Measurements from ENCODE around the gene FLOT1. TPM values are rescaled to one million over a fixed set of nuclear protein-coding genes. Genes with fewer than 3 reads are reported as not detected.

Gene FLOT1
- total and polyA plus RNA-seq, 2 of the 13 experiments (the other 11 are each of a cell fraction or from before 2014, with no cell fraction given): 82.3 to 130 TPM

DNA sequence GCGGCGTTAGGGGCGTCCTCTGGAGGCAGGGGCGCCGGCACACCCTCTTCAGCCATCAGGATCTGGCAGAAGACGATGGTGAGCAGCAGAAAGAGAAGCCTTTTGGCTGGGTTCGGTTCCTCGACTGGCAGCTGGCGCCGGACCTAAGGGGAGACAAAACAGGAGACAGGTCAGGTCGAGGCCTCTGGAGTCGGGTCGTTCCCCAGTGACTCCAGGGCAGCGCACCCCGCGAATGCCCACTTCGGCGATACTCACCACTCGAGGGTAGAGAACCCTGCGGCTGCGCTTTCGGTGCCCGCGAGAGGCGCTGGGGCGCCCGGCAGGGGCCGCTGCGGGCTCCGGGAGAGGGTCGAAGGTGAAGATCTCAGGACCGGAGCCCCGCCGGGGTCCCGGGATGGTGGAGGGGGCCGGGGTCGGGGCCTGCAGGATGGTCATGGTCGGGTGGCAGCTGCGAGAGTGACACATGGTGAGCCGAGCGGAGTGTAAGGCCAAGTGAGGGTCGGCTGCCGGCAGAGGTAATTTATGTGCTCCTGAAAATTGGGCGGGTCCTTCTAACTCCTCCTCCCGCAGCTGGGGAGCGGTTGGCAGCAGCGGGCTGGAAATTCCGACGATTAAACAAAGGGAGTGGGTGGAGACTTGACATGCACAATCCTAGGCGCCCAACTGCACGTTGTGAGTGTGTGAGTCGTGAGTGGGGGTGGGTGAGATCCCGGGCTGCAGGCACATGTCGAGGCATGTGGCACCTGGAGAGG, 1.7 kb upstream of the FLOT1 start, which contains the start of gene IER3 (continued):
- TF ChIP-seq, protein P1, sequence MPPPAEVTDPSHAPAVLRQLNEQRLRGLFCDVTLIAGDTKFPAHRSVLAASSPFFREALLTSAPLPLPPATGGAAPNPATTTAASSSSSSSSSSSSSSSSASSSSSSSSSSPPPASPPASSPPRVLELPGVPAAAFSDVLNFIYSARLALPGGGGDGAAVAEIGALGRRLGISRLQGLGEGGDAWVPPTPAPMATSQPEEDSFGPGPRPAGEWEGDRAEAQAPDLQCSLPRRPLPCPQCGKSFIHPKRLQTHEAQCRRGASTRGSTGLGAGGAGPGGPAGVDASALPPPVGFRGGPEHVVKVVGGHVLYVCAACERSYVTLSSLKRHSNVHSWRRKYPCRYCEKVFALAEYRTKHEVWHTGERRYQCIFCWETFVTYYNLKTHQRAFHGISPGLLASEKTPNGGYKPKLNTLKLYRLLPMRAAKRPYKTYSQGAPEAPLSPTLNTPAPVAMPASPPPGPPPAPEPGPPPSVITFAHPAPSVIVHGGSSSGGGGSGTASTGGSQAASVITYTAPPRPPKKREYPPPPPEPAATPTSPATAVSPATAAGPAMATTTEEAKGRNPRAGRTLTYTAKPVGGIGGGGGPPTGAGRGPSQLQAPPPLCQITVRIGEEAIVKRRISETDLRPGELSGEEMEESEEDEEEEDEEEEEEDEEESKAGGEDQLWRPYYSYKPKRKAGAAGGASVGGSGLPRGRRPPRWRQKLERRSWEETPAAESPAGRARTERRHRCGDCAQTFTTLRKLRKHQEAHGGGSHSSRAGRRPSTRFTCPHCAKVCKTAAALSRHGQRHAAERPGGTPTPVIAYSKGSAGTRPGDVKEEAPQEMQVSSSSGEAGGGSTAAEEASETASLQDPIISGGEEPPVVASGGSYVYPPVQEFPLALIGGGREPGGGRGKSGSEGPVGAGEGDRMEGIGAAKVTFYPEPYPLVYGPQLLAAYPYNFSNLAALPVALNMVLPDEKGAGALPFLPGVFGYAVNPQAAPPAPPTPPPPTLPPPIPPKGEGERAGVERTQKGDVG (CRISPR knock-in tag; IDR thresholded peaks at IDR 0.05; ENCODE audit: borderline replicate concordance): no peak; the same call in 1 of the 2 replicates
- TF ChIP-seq ZNF329 (CRISPR knock-in tag; IDR thresholded peaks at IDR 0.05; ENCODE audit: low read depth): no peak; the same call in 1 of the 2 replicates
- TF ChIP-seq, protein P2, sequence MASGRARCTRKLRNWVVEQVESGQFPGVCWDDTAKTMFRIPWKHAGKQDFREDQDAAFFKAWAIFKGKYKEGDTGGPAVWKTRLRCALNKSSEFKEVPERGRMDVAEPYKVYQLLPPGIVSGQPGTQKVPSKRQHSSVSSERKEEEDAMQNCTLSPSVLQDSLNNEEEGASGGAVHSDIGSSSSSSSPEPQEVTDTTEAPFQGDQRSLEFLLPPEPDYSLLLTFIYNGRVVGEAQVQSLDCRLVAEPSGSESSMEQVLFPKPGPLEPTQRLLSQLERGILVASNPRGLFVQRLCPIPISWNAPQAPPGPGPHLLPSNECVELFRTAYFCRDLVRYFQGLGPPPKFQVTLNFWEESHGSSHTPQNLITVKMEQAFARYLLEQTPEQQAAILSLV (CRISPR knock-in tag; IDR thresholded peaks at IDR 0.05; ENCODE audit: borderline replicate concordance): peak; percentile 90; the same call in 1 of the 2 replicates
- no peak for TF ChIP-seq EHMT2 (IDR thresholded peaks at IDR 0.05; ENCODE audit: borderline replicate concordance, low read depth, low read length)
- no peak; the same call in 1 of the 2 replicates for TF ChIP-seq ZNF773 (CRISPR knock-in tag; IDR thresholded peaks at IDR 0.05; ENCODE audit: borderline replicate concordance)
- TF ChIP-seq ZNF326 (CRISPR knock-in tag; IDR thresholded peaks at IDR 0.05; ENCODE audit: borderline replicate concordance): no peak
- TF ChIP-seq ZNF570 (CRISPR knock-in tag; IDR thresholded peaks at IDR 0.05; ENCODE audit: borderline replicate concordance): no peak
- TF ChIP-seq, protein P3, sequence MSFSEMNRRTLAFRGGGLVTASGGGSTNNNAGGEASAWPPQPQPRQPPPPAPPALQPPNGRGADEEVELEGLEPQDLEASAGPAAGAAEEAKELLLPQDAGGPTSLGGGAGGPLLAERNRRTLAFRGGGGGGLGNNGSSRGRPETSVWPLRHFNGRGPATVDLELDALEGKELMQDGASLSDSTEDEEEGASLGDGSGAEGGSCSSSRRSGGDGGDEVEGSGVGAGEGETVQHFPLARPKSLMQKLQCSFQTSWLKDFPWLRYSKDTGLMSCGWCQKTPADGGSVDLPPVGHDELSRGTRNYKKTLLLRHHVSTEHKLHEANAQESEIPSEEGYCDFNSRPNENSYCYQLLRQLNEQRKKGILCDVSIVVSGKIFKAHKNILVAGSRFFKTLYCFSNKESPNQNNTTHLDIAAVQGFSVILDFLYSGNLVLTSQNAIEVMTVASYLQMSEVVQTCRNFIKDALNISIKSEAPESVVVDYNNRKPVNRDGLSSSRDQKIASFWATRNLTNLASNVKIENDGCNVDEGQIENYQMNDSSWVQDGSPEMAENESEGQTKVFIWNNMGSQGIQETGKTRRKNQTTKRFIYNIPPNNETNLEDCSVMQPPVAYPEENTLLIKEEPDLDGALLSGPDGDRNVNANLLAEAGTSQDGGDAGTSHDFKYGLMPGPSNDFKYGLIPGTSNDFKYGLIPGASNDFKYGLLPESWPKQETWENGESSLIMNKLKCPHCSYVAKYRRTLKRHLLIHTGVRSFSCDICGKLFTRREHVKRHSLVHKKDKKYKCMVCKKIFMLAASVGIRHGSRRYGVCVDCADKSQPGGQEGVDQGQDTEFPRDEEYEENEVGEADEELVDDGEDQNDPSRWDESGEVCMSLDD (CRISPR knock-in tag; IDR thresholded peaks at IDR 0.05; ENCODE audit: borderline replicate concordance): no peak; the same call in 1 of the 2 replicates
- peak; percentile 97 for TF ChIP-seq ZNF792 (CRISPR knock-in tag; IDR thresholded peaks at IDR 0.05)
- TF ChIP-seq ZNF17 (CRISPR knock-in tag; IDR thresholded peaks at IDR 0.05): peak; percentile 91; the same call in 1 of the 2 replicates
- no peak for TF ChIP-seq MAFK (conservative IDR thresholded peaks at IDR 0.05 in 1 of 2, IDR thresholded peaks at IDR 0.05 in 1 of 2; ENCODE audit: low read length in 2 of 2)
- TF ChIP-seq ZNF143 (CRISPR knock-in tag; IDR thresholded peaks at IDR 0.05): peak; percentile 57; the same call in 1 of the 2 replicates
- TF ChIP-seq, protein P4, sequence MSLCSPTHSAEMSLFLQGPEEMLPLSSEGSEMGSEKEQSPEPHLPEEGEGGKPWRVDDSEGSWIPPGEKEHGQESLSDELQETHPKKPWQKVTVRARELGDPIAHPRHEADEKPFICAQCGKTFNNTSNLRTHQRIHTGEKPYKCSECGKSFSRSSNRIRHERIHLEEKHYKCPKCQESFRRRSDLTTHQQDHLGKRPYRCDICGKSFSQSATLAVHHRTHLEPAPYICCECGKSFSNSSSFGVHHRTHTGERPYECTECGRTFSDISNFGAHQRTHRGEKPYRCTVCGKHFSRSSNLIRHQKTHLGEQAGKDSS (CRISPR knock-in tag; IDR thresholded peaks at IDR 0.05; ENCODE audit: borderline replicate concordance, low read depth): 0 out of 2 replicates have a peak, but pooled peaks have one; percentile 13
- TF ChIP-seq BCL6 (CRISPR knock-in tag; IDR thresholded peaks at IDR 0.05): peak; percentile 58; the same call in 1 of the 2 replicates
- TF ChIP-seq IRF2 (CRISPR knock-in tag; IDR thresholded peaks at IDR 0.05): peak; percentile 96
- TF ChIP-seq ZNF501 (CRISPR knock-in tag; IDR thresholded peaks at IDR 0.05): peak; percentile 77
- TF ChIP-seq SMAD9 (CRISPR knock-in tag; IDR thresholded peaks at IDR 0.05): no peak
- TF ChIP-seq, protein P5, sequence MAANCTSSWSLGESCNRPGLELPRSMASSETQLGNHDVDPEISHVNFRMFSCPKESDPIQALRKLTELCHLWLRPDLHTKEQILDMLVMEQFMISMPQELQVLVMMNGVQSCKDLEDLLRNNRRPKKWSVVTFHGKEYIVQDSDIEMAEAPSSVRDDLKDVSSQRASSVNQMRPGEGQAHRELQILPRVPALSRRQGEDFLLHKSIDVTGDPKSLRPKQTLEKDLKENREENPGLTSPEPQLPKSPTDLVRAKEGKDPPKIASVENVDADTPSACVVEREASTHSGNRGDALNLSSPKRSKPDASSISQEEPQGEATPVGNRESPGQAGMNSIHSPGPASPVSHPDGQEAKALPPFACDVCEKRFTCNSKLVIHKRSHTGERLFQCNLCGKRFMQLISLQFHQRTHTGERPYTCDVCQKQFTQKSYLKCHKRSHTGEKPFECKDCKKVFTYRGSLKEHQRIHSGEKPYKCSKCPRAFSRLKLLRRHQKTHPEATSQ (CRISPR knock-in tag; IDR thresholded peaks at IDR 0.05; ENCODE audit: borderline replicate concordance): no peak
- no peak; the same call in 1 of the 2 replicates for TF ChIP-seq ZNF749 (CRISPR knock-in tag; IDR thresholded peaks at IDR 0.05; ENCODE audit: borderline replicate concordance)
